HCT116 (cell line): ENCODE results near the gene ATG14. TPM values are rescaled to one million over a fixed set of nuclear protein-coding genes. Genes with fewer than 3 reads are reported as not detected.
"Not testable (repeated sequence)": the region's sequence is repeated elsewhere in the genome, so short reads cannot be mapped to it uniquely, and the experiment has no call there.

Source experiments
- ATAC-seq: fragments of 200-7000 bp; cut with Tn5 transposase; 2 replicates; pipeline ENCODE4 v1.9.1; 2020; ENCODE audit warnings: mild to moderate bottlenecking, moderate library complexity
- BruUV-seq: library from RNA; stranded (reverse); fragments of 400-500 nt; replicated peaks from 2 replicates; lab custom pipeline; 2021; lab: Mats Ljungman, UMichigan
- CTCF ChIA-PET: fragments of 300-600 bp; sonication (Branson Sonifier 250); formaldehyde crosslinking; loops from one replicate; lab custom pipeline; 2021; ENCODE audit warnings: antibody characterized with exemption; lab: Charles Lee
- POLR2A ChIA-PET: fragments of 300-600, 350-600 bp; sonication (Branson Sonifier 250); formaldehyde crosslinking; loops from one replicate; lab custom pipeline; 2021; ENCODE audit warnings: antibody characterized with exemption; lab: Charles Lee
- RAD21 ChIA-PET, 2 experiments: fragments of 300-600 bp; sonication (Branson Sonifier 250); formaldehyde crosslinking; loops; one replicate each; lab custom pipeline; 2023; ENCODE audit warnings: low total read pairs in 2 of 2; ENCODE audit not compliant: uncharacterized antibody in 2 of 2, unreplicated experiment in 2 of 2, low non-redundant PET in 1 of 2; lab: Charles Lee
- DNase-seq: peaks from one replicate; pipeline ENCODE4 v3.0.0-alpha.2; 2010; ENCODE audit warnings: low read depth, low spot score
- H2AFZ ChIP-seq: fragments of 200-600 bp; shearing (Covaris generic), sonication (generic); 2 replicates; pipeline ENCODE4 v1.6.1; 2017; ENCODE audit warnings: low read depth, mixed run types, mixed read lengths, antibody characterized with exemption, low read length; ENCODE audit not compliant: poor library complexity, severe bottlenecking
- H3K27ac ChIP-seq: 2 replicates; pipeline ENCODE4 v1.5.1; 2012; ENCODE audit warnings: low read depth, low read length
- H3K27me3 ChIP-seq: fragments of 200-600 bp; sonication (generic); 2 replicates; pipeline ENCODE4 v1.6.1; 2016; ENCODE audit warnings: mixed run types, low read length, mixed read lengths; ENCODE audit not compliant: insufficient read depth
- H3K36me3 ChIP-seq, 2 experiments: fragments of 200-500 bp in 1 of 2; fragments of 200-600 bp in 1 of 2; sonication (Bioruptor generic) in 1 of 2; sonication (generic) in 1 of 2; 2 replicates each; pipeline versions ENCODE4 v1.5.1 to v1.6.1; 2014 to 2016; ENCODE audit warnings: low read length in 2 of 2, inconsistent platforms in 1 of 2, mixed read lengths in 1 of 2, mixed run types in 1 of 2; ENCODE audit not compliant: insufficient read depth in 2 of 2, control insufficient read depth in 1 of 2
- H3K4me1 ChIP-seq, 2 experiments: fragments of 200-600 bp in 1 of 2; sonication (generic) in 1 of 2; 2 replicates each; pipeline versions ENCODE4 v1.5.1 to v1.6.1; 2012 to 2017; ENCODE audit warnings: low read length in 2 of 2, inconsistent platforms in 1 of 2, mild to moderate bottlenecking in 1 of 2, mixed read lengths in 1 of 2, mixed run types in 1 of 2, moderate library complexity in 1 of 2; ENCODE audit not compliant: insufficient read depth in 2 of 2, control insufficient read depth in 1 of 2
- H3K4me2 ChIP-seq: fragments of 200-600 bp; sonication (generic); 2 replicates; pipeline ENCODE4 v1.6.1; 2017; ENCODE audit warnings: mixed run types, low read length, mixed read lengths
- H3K4me3 ChIP-seq, 2 experiments: fragments of 200-600 bp in 1 of 2; sonication (generic) in 1 of 2; replicated peaks in 1 of 2; 2 replicates each; pipeline ENCODE4 v1.5.1; 2011 to 2016; ENCODE audit warnings: low read length in 2 of 2, control low read depth in 1 of 2, low read depth in 1 of 2, mild to moderate bottlenecking in 1 of 2, mixed read lengths in 1 of 2, mixed run types in 1 of 2
- H3K79me2 ChIP-seq: fragments of 200-600 bp; sonication (generic); 2 replicates; pipeline ENCODE4 v1.6.1; 2017; ENCODE audit warnings: mild to moderate bottlenecking, mixed run types, low read length, moderate library complexity, mixed read lengths; ENCODE audit not compliant: insufficient read depth
- H3K9ac ChIP-seq: fragments of 200-600 bp; sonication (generic); 2 replicates; pipeline ENCODE4 v1.6.1; 2016; ENCODE audit warnings: low read length, mixed read lengths
- H3K9me2 ChIP-seq: fragments of 200-600 bp; sonication (generic), shearing (Covaris generic); 2 replicates; pipeline ENCODE4 v1.6.1; 2017; ENCODE audit warnings: mixed run types, mild to moderate bottlenecking, moderate library complexity; ENCODE audit not compliant: insufficient read depth
- H3K9me3 ChIP-seq, 2 experiments: fragments of 200-500 bp in 1 of 2; fragments of 200-600 bp in 1 of 2; sonication (Bioruptor generic) in 1 of 2; sonication (generic) in 1 of 2; 2 replicates each; pipeline ENCODE4 v1.6.1; 2014 to 2017; ENCODE audit warnings: low read length in 2 of 2, mixed read lengths in 2 of 2, inconsistent platforms in 1 of 2, low read depth in 1 of 2, mild to moderate bottlenecking in 1 of 2, mixed run types in 1 of 2, moderate library complexity in 1 of 2; ENCODE audit not compliant: control insufficient read depth in 1 of 2, insufficient read depth in 1 of 2
- H4K20me1 ChIP-seq: fragments of 200-600 bp; sonication (generic), shearing (Covaris generic); 2 replicates; pipeline ENCODE4 v1.6.1; 2017; ENCODE audit warnings: mixed run types, mild to moderate bottlenecking, moderate library complexity; ENCODE audit not compliant: insufficient read depth
- EZH2phosphoT487 ChIP-seq: fragments of 200-600 bp; IDR thresholded peaks from 2 replicates; pipeline ENCODE4 v1.6.1; 2018; ENCODE audit warnings: antibody characterized with exemption, borderline replicate concordance
- FOSL1 ChIP-seq: IDR thresholded peaks from 2 replicates; pipeline ENCODE4 v1.6.1; 2012; ENCODE audit warnings: low read depth
- MAX ChIP-seq: IDR thresholded peaks from 2 replicates; pipeline ENCODE4 v1.6.1; 2012
- POLR2AphosphoS5 ChIP-seq: IDR thresholded peaks from 2 replicates; pipeline ENCODE4 v1.6.1; 2011; ENCODE audit warnings: mild to moderate bottlenecking, low read depth, low read length, moderate library complexity
- RAD21 ChIP-seq: IDR thresholded peaks from 2 replicates; pipeline ENCODE4 v1.6.1; 2012; ENCODE audit warnings: low read depth, mild to moderate bottlenecking
- SP1 ChIP-seq: IDR thresholded peaks from 2 replicates; pipeline ENCODE4 v1.6.1; 2012; ENCODE audit warnings: low read depth
- YY1 ChIP-seq: IDR thresholded peaks from 2 replicates; pipeline ENCODE4 v1.6.1; 2011; ENCODE audit warnings: low read length, low read depth, moderate library complexity, mild to moderate bottlenecking; ENCODE audit not compliant: insufficient replicate concordance; ENCODE audit errors: extremely low read depth
- ZBTB33 ChIP-seq: IDR thresholded peaks from 2 replicates; pipeline ENCODE4 v1.6.1; 2011; ENCODE audit warnings: mild to moderate bottlenecking, low read length, moderate library complexity; ENCODE audit not compliant: insufficient replicate concordance; ENCODE audit errors: extremely low read depth
- ZFX ChIP-seq: fragments of 450-650 bp; IDR thresholded peaks from 2 replicates; pipeline ENCODE4 v1.6.1; 2017
- intact Hi-C: fragments of 100-400 bp; cut with micrococcal nuclease; formaldehyde crosslinking; loops from 2 replicates; pipeline ENCODE4 v1.10.0; 2022
- total RNA-seq: library from RNA; stranded (reverse); gene quantifications from one replicate; pipeline ENCODE4 v1.2.1, GENCODE V29; 2021; ENCODE audit not compliant: unreplicated experiment

ATG14 gene
- total RNA-seq, 1 experiment from 2014 or later: 9.9 TPM

- H3K79me2 ChIP-seq: no peaks in the 10 kb centered on the region
- RAD21 ChIA-PET: no interaction called here
- no TSS peak for BruUV-seq
- no peak overlapping the region for H3K9ac ChIP-seq
- no peaks in the 10 kb centered on the region for H3K27me3 ChIP-seq
- no peak overlapping the region for H2AFZ ChIP-seq
- no peaks in the 10 kb centered on the region for H4K20me1 ChIP-seq
- no peak overlapping the region for H3K27ac ChIP-seq
- no peaks in the 10 kb centered on the region for H3K9me2 ChIP-seq
- H3K4me1 ChIP-seq: peaks cover 12 to 31% of the 10 kb centered on the region in 2 experiments
- H3K4me2 ChIP-seq: peak overlapping the region; percentile 17; the same call in 1 of the 2 replicates
- intact Hi-C loops: no loop called here
- peaks cover 0 to 7% of the 10 kb centered on the region in 2 experiments; a peak in 1 of 4 replicates for H3K36me3 ChIP-seq
- no peak for TF ChIP-seq MAX
- no peak for DNase-seq
- CTCF ChIA-PET: interaction anchor here (1.3 kb wide), 1 partner anchor 31 kb away, joined by 4 read pairs; no protein-coding TSS in a partner anchor
- H3K9me3 ChIP-seq: no peaks in the 10 kb centered on the region
- ATAC-seq: no peak
- POLR2A ChIA-PET: no interaction called here
- no peak overlapping the region for H3K4me3 ChIP-seq
Observed at GRCh38 chr14:55384536-55384935, 27.1 kb downstream of the ATG14 start.

- Histone ChIP-seq H3K79me2 (no peaks in the 10 kb centered on the region), H3K9me3 (no peaks in the 10 kb centered on the region), H3K27me3 (no peaks in the 10 kb centered on the region), H3K9ac (no peak overlapping the region), H3K4me1 (peaks cover 12 to 31% of the 10 kb centered on the region in 2 experiments), H2AFZ (no peak overlapping the region), H3K36me3 (peaks cover 0 to 7% of the 10 kb centered on the region in 2 experiments; a peak in 1 of 4 replicates), H3K4me3 (no peak overlapping the region), H3K9me2 (no peaks in the 10 kb centered on the region), H3K27ac (peak overlapping the region; percentile 28; the same call in 1 of the 2 replicates), H4K20me1 (no peaks in the 10 kb centered on the region), H3K4me2 (peak overlapping the region; percentile 31)
- no peak for TF ChIP-seq POLR2AphosphoS5
- no peak for TF ChIP-seq FOSL1
- no peak for TF ChIP-seq ZBTB33
- no peak for TF ChIP-seq YY1
- TF ChIP-seq SP1: no peak
- no peak for TF ChIP-seq ZFX
- no peak for TF ChIP-seq EZH2phosphoT487
- TF ChIP-seq RAD21: no peak
- RAD21 ChIA-PET: no interaction called here
- intact Hi-C loops: no loop called here
- BruUV-seq: no TSS peak
- ATAC-seq (peak; percentile 36; the same call in 1 of the 2 replicates), DNase-seq (no peak)
- CTCF ChIA-PET: interaction anchor here (1.3 kb wide), 1 partner anchor 30 kb away, joined by 4 read pairs; no protein-coding TSS in a partner anchor
- POLR2A ChIA-PET: no interaction called here
Observed at GRCh38 chr14:55383541-55384140, 28.0 kb downstream of the ATG14 start.

- H3K27ac ChIP-seq: peak overlapping the region; percentile 28; the same call in 1 of the 2 replicates
- intact Hi-C loops, H3K36me3 ChIP-seq, H3K79me2 ChIP-seq, BruUV-seq, H3K9me3 ChIP-seq, H2AFZ ChIP-seq, H3K9ac ChIP-seq, ATAC-seq, DNase-seq, RAD21 ChIA-PET, CTCF ChIA-PET, POLR2A ChIA-PET, H4K20me1 ChIP-seq, H3K27me3 ChIP-seq, H3K4me3 ChIP-seq, H3K9me2 ChIP-seq: not testable (repeated sequence)
- H3K4me2 ChIP-seq: peak overlapping the region; percentile 31
- peaks cover 12 to 31% of the 10 kb centered on the region in 2 experiments for H3K4me1 ChIP-seq
Observed at GRCh38 chr14:55383056-55383466, 28.6 kb downstream of the ATG14 start.
